IPS DF 4.7 (cell line): Measurements from ENCODE around the gene C14orf132.

Source experiments
- DNase-seq: peaks from one replicate; pipeline ENCODE4 v3.0.0-alpha.2; 2013; ENCODE audit warnings: low spot score; ENCODE audit errors: extremely low read depth

Gene C14orf132

GRCh38 chr14:96082420-96083300 is 43.5 kb downstream of the C14orf132 start:
- DNase-seq: no peak

DNA sequence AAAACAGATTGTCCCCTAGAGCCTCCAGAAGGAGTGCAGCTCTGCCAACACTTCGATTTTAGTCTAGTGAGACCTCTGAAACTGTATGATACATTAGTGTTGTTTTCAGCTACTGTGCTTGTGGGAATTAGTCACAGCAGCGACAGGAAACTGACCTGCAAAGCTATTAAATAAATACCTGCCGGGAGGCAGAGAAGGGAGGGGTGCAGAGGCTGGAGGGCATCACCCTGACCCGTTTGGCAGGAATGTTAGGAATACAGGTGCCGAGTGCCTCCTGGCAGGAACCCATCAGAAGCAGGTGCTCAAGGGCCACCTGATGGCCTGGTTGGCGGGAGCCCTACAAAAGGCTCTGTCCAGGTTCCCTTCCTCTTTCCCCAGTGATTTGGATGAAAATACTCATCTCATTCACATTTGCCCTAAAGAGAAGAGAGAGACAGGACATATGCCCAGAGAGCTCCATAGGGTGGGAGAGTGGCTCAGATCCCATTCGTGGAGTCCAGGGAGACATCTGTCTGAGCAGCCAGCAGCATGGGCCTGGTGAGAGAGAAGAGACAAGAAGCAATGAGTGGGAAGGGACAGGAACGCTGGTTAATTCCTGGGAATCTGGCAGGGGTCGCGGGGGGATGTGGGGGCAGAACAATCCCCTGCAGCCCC is 44.6 kb downstream of the C14orf132 start:
- DNase-seq: no peak

DNA sequence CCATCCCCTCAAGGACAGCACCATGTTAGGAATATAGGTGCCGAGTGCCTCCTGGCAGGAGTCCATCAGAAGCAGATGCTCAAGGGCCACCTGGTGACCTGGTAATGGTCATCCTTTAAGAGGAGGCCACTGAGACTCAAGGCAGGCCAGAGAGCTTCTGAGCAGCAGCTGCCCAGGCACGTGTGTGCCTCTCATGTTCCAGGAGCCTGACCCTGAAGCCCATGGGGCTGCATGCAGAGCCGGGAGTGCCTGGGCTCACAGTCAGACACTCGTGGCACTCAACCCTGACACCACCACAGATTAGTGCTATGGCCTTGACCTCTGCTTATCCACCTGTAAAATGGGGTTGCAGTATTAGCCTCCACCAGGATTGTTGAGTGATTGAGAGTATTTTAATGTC is 45.6 kb downstream of the C14orf132 start:
- DNase-seq: no peak

GRCh38 chr14:96085369-96085768 is 46.2 kb downstream of the C14orf132 start:
- no peak for DNase-seq

DNA sequence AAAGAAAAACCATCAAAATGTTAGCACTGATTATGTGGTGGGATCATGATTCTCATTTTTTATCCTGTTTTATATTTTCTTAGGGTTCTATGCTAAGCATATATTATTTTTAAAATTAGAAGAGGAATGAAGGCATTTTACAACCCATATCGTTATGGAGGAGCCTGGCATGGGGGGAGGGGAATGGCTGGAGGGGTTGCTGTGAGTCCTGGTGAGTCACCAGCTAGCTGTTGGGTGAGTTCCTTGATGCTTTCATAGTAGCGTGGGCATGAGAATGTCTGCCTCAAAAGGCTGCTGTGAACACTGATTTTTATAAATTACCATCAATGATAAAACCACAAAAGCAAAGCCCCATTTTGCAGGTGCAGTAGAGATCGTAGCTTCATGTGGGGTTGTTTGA is 46.9 kb downstream of the C14orf132 start:
- DNase-seq: no peak

- no peak for DNase-seq
These were observed 47.5 kb downstream of the C14orf132 start for GRCh38 chr14:96086574-96087077.

DNA sequence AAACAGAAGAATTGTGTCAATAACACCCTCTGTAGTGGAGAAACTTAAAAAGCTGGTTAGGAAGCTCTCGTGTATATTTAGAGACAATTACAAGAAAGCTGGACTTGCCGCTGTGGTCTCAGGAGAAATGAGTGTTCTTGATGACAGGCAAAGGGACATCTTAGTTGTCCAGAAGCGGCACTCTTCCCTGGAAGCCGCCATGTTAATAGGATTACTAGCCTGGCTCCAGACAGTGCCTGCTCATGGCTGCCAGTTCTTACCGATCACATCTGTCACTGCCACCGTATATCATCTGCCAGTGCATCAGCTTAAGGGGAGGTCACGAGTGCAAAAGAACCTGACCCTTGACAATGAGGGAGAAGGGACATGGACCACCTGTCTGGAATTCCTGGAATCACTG is 48.9 kb downstream of the C14orf132 start:
- DNase-seq: no peak

- DNase-seq: no peak
These were observed 49.3 kb downstream of the C14orf132 start for GRCh38 chr14:96088481-96088880.

GRCh38 chr14:96088911-96089310 is 49.7 kb downstream of the C14orf132 start:
- DNase-seq: no peak

GRCh38 chr14:96089401-96089800 is 50.2 kb downstream of the C14orf132 start:
- DNase-seq: no peak

DNA sequence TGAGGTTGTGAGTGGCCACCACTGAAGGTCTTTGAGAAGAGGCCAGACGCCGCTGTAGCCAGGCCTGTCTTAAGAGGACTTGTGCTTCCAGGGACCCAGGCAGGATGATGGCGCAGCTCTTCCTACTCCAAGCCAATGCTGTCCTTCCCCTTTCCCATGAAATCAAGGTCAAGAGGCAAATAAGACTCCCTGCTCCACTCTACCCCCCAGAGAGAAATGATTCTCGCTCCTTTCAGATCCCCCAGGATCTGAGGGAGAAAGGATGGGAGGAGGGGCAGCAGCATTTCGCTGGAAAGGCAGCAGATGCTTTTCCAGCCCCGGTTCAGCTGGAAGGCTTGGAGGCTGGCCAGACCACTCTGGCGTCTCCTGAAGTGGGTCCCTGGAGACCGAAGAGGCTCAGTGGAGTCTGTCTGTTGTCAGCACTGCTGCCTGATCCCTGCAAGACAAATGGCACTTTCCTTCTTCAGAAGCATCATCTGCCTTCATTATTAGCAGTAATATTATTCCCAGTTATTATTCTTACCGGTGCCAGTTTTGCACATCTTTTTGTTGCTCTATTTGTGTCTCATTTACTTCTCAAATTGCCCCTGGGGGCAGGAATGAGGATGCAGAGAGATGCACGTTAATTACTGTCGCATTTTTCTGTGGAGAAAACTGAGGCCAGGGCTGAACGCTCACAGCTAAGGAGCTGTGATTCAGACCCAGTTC is 51.4 kb downstream of the C14orf132 start:
- DNase-seq: no peak

DNA sequence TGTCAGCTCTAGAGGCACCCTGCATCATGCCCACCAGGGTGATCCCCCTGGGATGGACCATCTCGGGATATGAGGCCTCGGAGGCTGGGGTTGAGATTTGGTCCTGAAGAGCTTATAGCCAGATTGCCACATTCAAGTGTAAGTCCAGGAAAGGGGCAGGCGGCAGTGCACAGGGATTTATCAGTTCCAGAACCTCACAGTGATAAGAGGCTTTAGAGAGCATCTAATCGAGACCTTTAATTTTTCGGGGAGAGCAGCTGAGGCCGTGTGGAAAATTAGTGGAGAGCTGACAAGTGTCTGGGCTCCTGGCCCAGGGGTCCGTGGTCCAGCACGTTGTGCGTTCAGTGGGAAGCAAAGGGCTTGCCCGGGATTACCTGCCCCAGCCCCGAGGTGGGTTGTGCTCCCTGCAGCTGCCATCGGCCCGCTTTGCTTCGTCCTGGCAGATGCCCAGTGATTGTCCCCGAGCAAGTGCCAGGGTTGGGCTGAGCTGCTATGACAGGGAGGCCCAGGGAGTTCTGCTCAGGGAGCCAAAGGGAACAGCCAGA is 52.1 kb downstream of the C14orf132 start:
- DNase-seq: no peak

GRCh38 chr14:96091941-96092411 is 52.8 kb downstream of the C14orf132 start:
- DNase-seq: no peak

DNA sequence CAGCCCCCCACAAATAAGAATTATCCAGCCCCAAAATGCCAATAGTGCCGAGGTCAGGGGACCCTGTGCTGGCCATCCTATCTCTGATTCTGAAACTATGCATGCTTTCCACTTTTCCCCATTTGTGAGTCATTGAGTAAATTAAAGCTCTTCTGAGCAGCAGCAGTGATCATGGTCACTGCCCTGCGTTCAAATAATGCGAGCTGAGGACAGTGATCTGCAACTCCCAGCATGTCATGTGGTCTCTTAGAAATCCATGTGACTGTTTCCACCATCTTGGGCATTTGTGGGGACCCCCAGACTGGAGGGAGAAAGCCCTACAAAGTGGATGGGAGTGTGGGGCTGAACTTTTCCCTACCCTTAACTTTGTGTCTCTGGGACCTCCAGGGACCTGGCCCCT is 53.8 kb downstream of the C14orf132 start:
- DNase-seq: no peak

DNA sequence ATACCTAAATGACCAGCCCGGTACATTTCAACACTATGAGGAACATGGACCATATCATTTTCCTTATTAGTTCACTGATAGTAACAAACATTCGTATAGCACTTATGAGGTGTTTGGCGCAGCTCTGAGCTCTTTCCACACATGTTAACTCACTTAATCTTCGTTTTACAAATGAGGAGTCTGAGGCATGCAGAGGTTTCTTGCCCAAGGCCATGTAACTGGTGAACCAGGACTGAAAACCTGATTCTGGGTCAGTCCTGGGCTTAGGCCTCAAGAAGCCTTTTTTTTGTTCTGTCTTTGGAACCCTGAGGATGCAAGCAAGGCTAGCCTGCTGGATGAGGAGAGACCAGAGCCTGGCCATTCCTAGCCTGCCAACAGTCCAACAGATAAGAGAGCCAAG is 55.0 kb downstream of the C14orf132 start:
- DNase-seq: no peak

DNA sequence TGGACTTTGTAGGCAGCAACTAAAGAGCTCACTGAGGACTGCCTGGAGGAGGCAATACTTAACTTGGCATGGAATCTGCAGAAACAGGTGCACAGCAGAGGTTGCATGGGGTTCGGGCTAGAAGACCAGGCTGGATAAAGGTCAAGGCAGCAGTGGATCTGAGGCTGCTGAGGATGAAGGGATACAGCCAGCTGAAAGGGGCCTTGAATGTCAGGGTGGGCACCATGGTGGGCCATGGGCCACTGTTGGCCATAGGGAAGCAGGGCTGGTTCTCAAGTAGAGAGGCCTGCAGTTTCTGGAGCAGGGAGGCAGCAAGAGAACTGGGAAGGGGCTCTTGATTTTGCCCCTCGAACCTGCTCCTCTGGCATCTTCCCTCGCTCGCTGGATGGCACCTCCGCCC is 55.5 kb downstream of the C14orf132 start:
- DNase-seq: no peak

DNA sequence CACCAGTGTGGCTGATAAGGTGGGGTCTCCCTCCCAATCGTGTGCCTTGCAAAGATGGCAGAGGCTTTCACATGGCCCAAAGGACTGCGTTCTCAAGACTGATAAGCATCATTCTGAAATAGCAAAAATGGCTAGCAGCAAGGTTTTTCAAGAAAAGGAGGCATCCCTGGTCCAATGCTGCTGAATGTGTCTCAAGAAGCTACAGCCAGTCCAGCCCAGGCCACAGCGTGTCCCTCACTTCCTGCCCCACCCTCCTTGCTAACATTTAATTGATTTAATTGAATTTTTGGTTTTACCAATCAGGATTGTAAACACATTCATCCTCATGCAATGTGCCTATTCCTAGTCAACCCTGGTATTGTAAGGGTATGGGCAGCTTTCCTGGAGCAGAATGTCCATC is 55.9 kb downstream of the C14orf132 start:
- DNase-seq: no peak

- no peak for DNase-seq
These were observed 56.7 kb downstream of the C14orf132 start for GRCh38 chr14:96095581-96096476.

DNA sequence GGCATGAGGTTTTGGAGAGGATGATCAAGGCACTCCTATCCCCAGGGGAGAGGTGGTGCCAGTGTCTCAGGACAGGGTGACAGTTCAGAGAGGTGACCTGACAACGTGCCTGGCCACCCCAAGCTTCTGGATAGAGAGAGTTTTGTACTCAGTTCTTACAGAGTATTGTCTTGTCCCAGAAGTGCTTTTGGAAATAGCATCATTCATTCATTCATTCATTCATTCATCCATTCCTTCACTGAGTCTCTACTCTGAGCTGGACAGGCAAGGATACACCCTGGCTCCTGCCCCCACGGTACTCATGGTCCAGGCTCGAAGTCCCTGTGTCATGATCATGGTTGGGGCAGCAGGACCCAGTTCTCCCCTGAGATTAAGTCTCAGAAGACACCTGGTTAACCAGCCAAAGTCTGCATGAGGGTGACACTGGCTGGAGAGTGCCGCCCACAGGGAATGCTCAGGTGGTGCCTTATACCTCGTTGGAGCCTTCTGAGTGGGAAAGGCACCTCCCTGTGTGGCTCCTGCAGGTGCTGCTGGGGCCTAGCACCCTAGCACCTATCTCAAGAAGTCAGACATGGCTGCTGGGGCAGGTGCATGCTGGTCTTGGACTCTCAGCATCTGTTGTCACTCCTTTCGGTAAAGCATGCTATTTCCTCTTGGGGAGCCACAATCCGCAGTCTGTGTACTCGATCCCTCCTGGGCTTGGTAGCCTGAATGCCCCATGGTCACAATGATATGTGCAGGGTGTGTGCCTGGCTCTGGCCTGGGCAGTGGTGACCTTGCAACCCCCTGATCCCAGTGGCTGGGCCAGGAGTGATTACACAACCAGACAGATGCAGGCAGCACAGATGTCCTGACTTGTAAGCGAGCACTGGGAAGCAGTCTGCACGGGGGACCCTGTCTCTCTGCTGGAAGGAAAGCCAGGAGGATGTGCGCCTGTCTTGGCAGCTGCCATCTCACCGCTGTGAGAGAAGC is 57.8 kb downstream of the C14orf132 start:
- no peak for DNase-seq
